K562 (cell line): ENCODE measurements around the gene CACNB2. TPM values are rescaled to one million over a fixed set of nuclear protein-coding genes. Genes with fewer than 3 reads are reported as not detected.

Experiments used
- ATAC-seq: fragments of 200-7000 bp; cut with Tn5 transposase; 3 replicates; pipeline ENCODE4 v1.9.1; 2020; ENCODE audit warnings: moderate library complexity
- BruUV-seq: library from RNA; stranded (reverse); fragments of 400-500 nt; replicated peaks from 2 replicates; lab custom pipeline; 2021; lab: Mats Ljungman, UMichigan
- CTCF ChIA-PET: fragments of 300-600 bp; formaldehyde crosslinking; extraction: SDS; loops from one replicate; lab custom pipeline; 2021; ENCODE audit warnings: low intra/inter-chr PET ratio; lab: Yijun Ruan, JAX
- POLR2A ChIA-PET: fragments of 300-600, 350-650 bp; sonication (Branson Sonifier 250); formaldehyde crosslinking; extraction: SDS; loops from one replicate; lab custom pipeline; 2021; ENCODE audit warnings: antibody characterized with exemption, inconsistent platforms; lab: Yijun Ruan, JAX
- DNase-seq, 4 experiments: peaks; one replicate each; pipeline versions ENCODE4 v3.0.0 to v3.0.0-alpha.2; 2011 to 2018; ENCODE audit warnings: low spot score in 3 of 4, mixed read lengths in 3 of 4; ENCODE audit errors: extremely low read depth in 1 of 4
- FAIRE-seq: peaks from 2 replicates; lab custom pipeline; 2011; peaks lifted over from hg19 to GRCh38; lab: Jason Lieb, UNC
- H2AFZ ChIP-seq: 2 replicates; pipeline ENCODE4 v1.6.0; 2011; ENCODE audit warnings: low read depth, low read length, control low read depth, inconsistent platforms
- H3K27ac ChIP-seq: fragments of 200-600 bp; 3 replicates; pipeline ENCODE4 v1.8.0; 2011; ENCODE audit warnings: low read depth, mild to moderate bottlenecking, control low read depth, inconsistent platforms, low read length, moderate library complexity, mixed read lengths; ENCODE audit errors: extremely low read depth
- H3K27me3 ChIP-seq, 2 experiments: fragments of 300-600 bp in 1 of 2; 2 replicates in 1 of 2; 3 replicates in 1 of 2; pipeline versions ENCODE4 v1.6.0 to v1.8.0; 2011; ENCODE audit warnings: inconsistent platforms in 2 of 2, low read length in 2 of 2, mild to moderate bottlenecking in 1 of 2, mixed read lengths in 1 of 2, moderate library complexity in 1 of 2; ENCODE audit not compliant: control insufficient read depth in 2 of 2, insufficient read depth in 2 of 2
- H3K36me3 ChIP-seq: fragments of 300-600 bp; 3 replicates; pipeline ENCODE4 v1.8.0; 2011; ENCODE audit warnings: mild to moderate bottlenecking, low read length, inconsistent platforms; ENCODE audit not compliant: control insufficient read depth, insufficient read depth
- H3K4me1 ChIP-seq, 2 experiments: fragments of 200-600 bp in 1 of 2; replicated peaks in 1 of 2; 2 replicates in 1 of 2; 3 replicates in 1 of 2; pipeline versions ENCODE4 v1.5.1 to v1.8.0; 2011; ENCODE audit warnings: inconsistent platforms in 2 of 2, low read length in 2 of 2, mild to moderate bottlenecking in 1 of 2, mixed read lengths in 1 of 2, moderate library complexity in 1 of 2; ENCODE audit not compliant: control insufficient read depth in 2 of 2, insufficient read depth in 2 of 2
- H3K4me2 ChIP-seq: 2 replicates; pipeline ENCODE4 v1.6.1; 2011; ENCODE audit warnings: low read length, control low read depth, inconsistent platforms, mixed read lengths; ENCODE audit not compliant: insufficient read depth
- H3K4me3 ChIP-seq: fragments of 200-600 bp; sonication (generic), shearing (Covaris generic); 2 replicates; pipeline ENCODE4 v1.5.1; 2016; ENCODE audit warnings: control low read depth, inconsistent platforms
- H3K79me2 ChIP-seq: fragments of 200-600 bp; 3 replicates; pipeline ENCODE4 v1.8.0; 2011; ENCODE audit warnings: low read length, inconsistent platforms; ENCODE audit not compliant: control insufficient read depth, insufficient read depth
- H3K9ac ChIP-seq, 2 experiments: 2 replicates each; pipeline versions ENCODE4 v1.6.0 to v1.6.1; 2011; ENCODE audit warnings: low read depth in 2 of 2, low read length in 2 of 2, control low read depth in 1 of 2, inconsistent platforms in 1 of 2, mild to moderate bottlenecking in 1 of 2, mixed read lengths in 1 of 2; ENCODE audit not compliant: insufficient read depth in 1 of 2
- H3K9me1 ChIP-seq: one replicate; pipeline ENCODE4 v1.6.0; 2011; ENCODE audit warnings: inconsistent platforms, mild to moderate bottlenecking, low read length, moderate library complexity; ENCODE audit not compliant: control insufficient read depth, insufficient read depth
- H3K9me3 ChIP-seq: replicated peaks from 2 replicates; pipeline ENCODE4 v1.5.1; 2011; ENCODE audit warnings: low read depth, low read length, inconsistent platforms; ENCODE audit not compliant: control insufficient read depth, insufficient read depth
- H4K20me1 ChIP-seq: replicated peaks from 2 replicates; pipeline ENCODE4 v1.6.1; 2011; ENCODE audit warnings: low read length, inconsistent platforms, mixed read lengths; ENCODE audit not compliant: control insufficient read depth, insufficient read depth
- C11orf30 ChIP-seq: fragments of 450-650 bp; IDR thresholded peaks from 2 replicates; pipeline ENCODE4 v1.6.1; 2016; ENCODE audit warnings: low read depth, mild to moderate bottlenecking
- CBX2 ChIP-seq: fragments of 200-600 bp; sonication (generic); IDR thresholded peaks from one replicate; pipeline ENCODE4 v1.6.1; 2012; ENCODE audit warnings: mild to moderate bottlenecking, low read length, inconsistent platforms; ENCODE audit not compliant: insufficient read depth, poor library complexity, severe bottlenecking
- KHSRP ChIP-seq: fragments of 450-650 bp; IDR thresholded peaks from 2 replicates; pipeline ENCODE4 v1.6.1; 2017
- MAFF ChIP-seq: IDR thresholded peaks from 2 replicates; pipeline ENCODE4 v1.6.1; 2012; ENCODE audit warnings: low read length, improper control_type of control experiment
- MAFG ChIP-seq: fragments of 450-650 bp; conservative IDR thresholded peaks from 2 replicates; pipeline ENCODE4 v1.6.1; 2016; ENCODE audit warnings: missing genetic modification characterization, missing compliant biosample characterization
- MAFK ChIP-seq: IDR thresholded peaks from 2 replicates; pipeline ENCODE4 v1.6.1; 2011; ENCODE audit warnings: low read length, improper control_type of control experiment
- TAF1 ChIP-seq: IDR thresholded peaks from 2 replicates; pipeline ENCODE4 v1.6.1; 2011; ENCODE audit warnings: mild to moderate bottlenecking, low read length, moderate library complexity; ENCODE audit not compliant: insufficient read depth, control insufficient read depth, severe bottlenecking; ENCODE audit errors: extremely low read depth
- ZNF316 ChIP-seq: fragments of 450-650 bp; IDR thresholded peaks from 2 replicates; pipeline ENCODE4 v1.6.1; 2016
- WGBS: fragments of 100-300 bp; shearing (Covaris generic); methylation state at CpG from one replicate; pipeline ENCODE4 v1.1.6; 2016; ENCODE audit warnings: low coverage, mixed read lengths; ENCODE audit not compliant: insufficient coverage; ENCODE audit errors: missing lambda C conversion rate; 5-methylcytosine and 5-hydroxymethylcytosine counted together
- in situ Hi-C: fragments of 300-500 bp; cut with MboI; formaldehyde crosslinking; loops from 4 replicates; pipeline ENCODE4 v1.15.0; 2018; ENCODE audit warnings: inconsistent platforms, mixed read lengths
- intact Hi-C: fragments of 100-400 bp; cut with micrococcal nuclease; formaldehyde crosslinking; loops from 2 replicates; pipeline ENCODE4 v1.14.2; 2022
- polyA plus RNA-seq, 8 experiments: library from polyadenylated mRNA; depleted of rRNA in 4 of 8; stranded (reverse) in 5 of 8; unstranded in 3 of 8; fragments of >200 nt; fragmentation: Nextera tagmentation in 2 of 8; fragmentation: Illumina TruSeq in 1 of 8; extraction: Ambion mirVana in 2 of 8; extraction: Trizol in 1 of 8; gene quantifications; 2 replicates each; pipeline versions ENCODE4 v1.2.1 to v1.2.3, GENCODE V29; 2011 to 2014; ENCODE audit warnings: inconsistent platforms in 1 of 8, missing spikeins in 1 of 8
- total RNA-seq, 7 experiments: library from RNA; depleted of rRNA in 6 of 7; stranded (reverse); fragments of >200 nt in 6 of 7; fragmentation: Illumina TruSeq in 2 of 7; extraction: Trizol in 2 of 7; gene quantifications; 2 replicates each; pipeline versions ENCODE4 v1.2.1 to v1.2.3, GENCODE V29; 2011 to 2021; ENCODE audit warnings: low replicate concordance in 1 of 7
- TF ChIP-seq, protein P1 (sequence below): fragments of 250-450 bp; sonication (Bioruptor Pico); IDR thresholded peaks from 2 replicates; pipeline ENCODE4 v1.5.0; 2021; ENCODE audit warnings: mild to moderate bottlenecking, borderline replicate concordance

CACNB2 gene
- total and polyA plus RNA-seq, 9 of the 15 experiments (the other 6 are each of a cell fraction or from before 2014, with no cell fraction given) = 1.8 to 2.2 TPM; not detected in 7

DNA sequence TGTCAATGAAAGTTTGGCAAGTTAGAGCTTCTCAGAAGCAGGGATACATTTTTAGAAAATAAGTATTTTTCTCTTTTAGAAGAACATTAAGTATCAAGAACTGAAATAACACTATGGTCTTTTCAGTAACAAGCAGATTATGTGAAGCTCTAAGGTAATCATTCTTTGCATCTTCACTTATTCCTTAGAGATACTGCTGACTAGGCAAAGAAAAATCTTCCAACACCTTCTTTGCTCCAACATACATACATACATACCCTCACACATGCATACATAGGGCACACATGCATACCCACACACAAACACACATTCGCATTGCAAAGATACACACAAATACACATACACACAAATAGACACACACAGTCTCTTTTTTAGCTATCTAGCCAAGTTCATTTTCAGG is 37.8 kb upstream of the CACNB2 start:
- TF ChIP-seq KHSRP (no peak), TAF1 (no peak), MAFK (peak; percentile 50; the same call in 1 of the 2 replicates), MAFF (peak; percentile 58), CBX2 (no peak), C11orf30 (peak; percentile 47; the same call in 1 of the 2 replicates), ZNF316 (peak; percentile 76), MAFG (tag) (peak; percentile 50)
- TF ChIP-seq, protein P1, sequence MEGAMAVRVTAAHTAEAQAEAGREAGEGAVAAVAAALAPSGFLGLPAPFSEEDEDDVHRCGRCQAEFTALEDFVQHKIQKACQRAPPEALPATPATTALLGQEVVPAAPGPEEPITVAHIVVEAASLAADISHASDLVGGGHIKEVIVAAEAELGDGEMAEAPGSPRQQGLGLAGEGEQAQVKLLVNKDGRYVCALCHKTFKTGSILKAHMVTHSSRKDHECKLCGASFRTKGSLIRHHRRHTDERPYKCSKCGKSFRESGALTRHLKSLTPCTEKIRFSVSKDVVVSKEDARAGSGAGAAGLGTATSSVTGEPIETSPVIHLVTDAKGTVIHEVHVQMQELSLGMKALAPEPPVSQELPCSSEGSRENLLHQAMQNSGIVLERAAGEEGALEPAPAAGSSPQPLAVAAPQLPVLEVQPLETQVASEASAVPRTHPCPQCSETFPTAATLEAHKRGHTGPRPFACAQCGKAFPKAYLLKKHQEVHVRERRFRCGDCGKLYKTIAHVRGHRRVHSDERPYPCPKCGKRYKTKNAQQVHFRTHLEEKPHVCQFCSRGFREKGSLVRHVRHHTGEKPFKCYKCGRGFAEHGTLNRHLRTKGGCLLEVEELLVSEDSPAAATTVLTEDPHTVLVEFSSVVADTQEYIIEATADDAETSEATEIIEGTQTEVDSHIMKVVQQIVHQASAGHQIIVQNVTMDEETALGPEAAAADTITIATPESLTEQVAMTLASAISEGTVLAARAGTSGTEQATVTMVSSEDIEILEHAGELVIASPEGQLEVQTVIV (CRISPR knock-in tag) = no peak
- TF ChIP-seq, all 486 proteins: peak for 5
- Histone ChIP-seq H2AFZ (no peak overlapping the region), H4K20me1 (no peaks in the 10 kb centered on the region), H3K27me3 (no peaks in the 10 kb centered on the region), H3K79me2 (no peaks in the 10 kb centered on the region), H3K4me3 (no peak overlapping the region), H3K9me3 (no peaks in the 10 kb centered on the region), H3K4me1 (no peaks in the 10 kb centered on the region), H3K9me1 (no peaks in the 10 kb centered on the region), H3K4me2 (no peak overlapping the region), H3K9ac (no peak overlapping the region), H3K27ac (no peak overlapping the region), H3K36me3 (no peaks in the 10 kb centered on the region)
- BruUV-seq = no TSS peak
- intact Hi-C loops = no loop called here
- WGBS = 0% methylated on average over 1 of the region's 1 CpG
- CTCF ChIA-PET = interaction anchor here (1.9 kb wide), 1 partner anchor 494 kb away, joined by 7 read pairs; no protein-coding TSS in a partner anchor
- ATAC-seq = no peak
- no peak for DNase-seq
- POLR2A ChIA-PET = no interaction called here
- in situ Hi-C loops = loop anchor here (25.0 kb wide), 1 partner anchor 490 kb away; the partner anchor contains the start of gene HACD1
- FAIRE-seq = no peak
